ENCODE measurements around the gene CPOX. TPM values are rescaled to one million over a fixed set of nuclear protein-coding genes. Genes with fewer than 3 reads are reported as not detected.

CPOX gene
- total RNA-seq = 24.5 and 28.1 TPM in 2 replicates

GRCh38 chr3:98593046-98593936 is at the start of gene CPOX:
TSS of gene CPOX (minus strand) at chr3:98593611. CDS start at chr3:98593504, 107 bp downstream.

GRCh38 chr3:98531622-98532274 is 61.7 kb downstream of the CPOX start, which contains the start of gene GPR15:
TSS of gene GPR15 (plus strand) at chr3:98531978. CDS start at chr3:98532034, 56 bp downstream.

Other genes with a start within 250 kb of the CPOX start
- not detected in 2 replicates for gene OR5K4, start 239.8 kb downstream of the CPOX start, total RNA-seq
- gene OR5K3, start 202.9 kb downstream of the CPOX start, total RNA-seq = not detected in 2 replicates
- not detected in 2 replicates for gene OR5K1, start 130.4 kb downstream of the CPOX start, total RNA-seq
- gene OR5K2, start 95.9 kb downstream of the CPOX start, total RNA-seq = not detected in 2 replicates
- 124 and 166 TPM in 2 replicates for gene CLDND1, start 70.7 kb downstream of the CPOX start, total RNA-seq
- gene GPR15, start 61.6 kb downstream of the CPOX start, total RNA-seq = not detected in 2 replicates
- 44.3 and 105 TPM in 2 replicates for gene ST3GAL6, start 169.7 kb upstream of the CPOX start, total RNA-seq